K562 (cell line): ENCODE results near the gene LOXHD1. TPM values are rescaled to one million over a fixed set of nuclear protein-coding genes. Genes with fewer than 3 reads are reported as not detected.

Experiments used
- ATAC-seq: fragments of 200-7000 bp; cut with Tn5 transposase; 3 replicates; pipeline ENCODE4 v1.9.1; 2020; ENCODE audit warnings: moderate library complexity
- BruUV-seq: library from RNA; stranded (reverse); fragments of 400-500 nt; replicated peaks from 2 replicates; lab custom pipeline; 2021; lab: Mats Ljungman, UMichigan
- CTCF ChIA-PET: fragments of 300-600 bp; formaldehyde crosslinking; extraction: SDS; loops from one replicate; lab custom pipeline; 2021; ENCODE audit warnings: low intra/inter-chr PET ratio; lab: Yijun Ruan, JAX
- POLR2A ChIA-PET: fragments of 300-600, 350-650 bp; sonication (Branson Sonifier 250); formaldehyde crosslinking; extraction: SDS; loops from one replicate; lab custom pipeline; 2021; ENCODE audit warnings: antibody characterized with exemption, inconsistent platforms; lab: Yijun Ruan, JAX
- DNase-seq, 4 experiments: peaks; one replicate each; pipeline versions ENCODE4 v3.0.0 to v3.0.0-alpha.2; 2011 to 2018; ENCODE audit warnings: low spot score in 3 of 4, mixed read lengths in 3 of 4; ENCODE audit errors: extremely low read depth in 1 of 4
- FAIRE-seq: peaks from 2 replicates; lab custom pipeline; 2011; peaks lifted over from hg19 to GRCh38; lab: Jason Lieb, UNC
- H2AFZ ChIP-seq: 2 replicates; pipeline ENCODE4 v1.6.0; 2011; ENCODE audit warnings: low read depth, low read length, control low read depth, inconsistent platforms
- H3K27ac ChIP-seq: fragments of 200-600 bp; 3 replicates; pipeline ENCODE4 v1.8.0; 2011; ENCODE audit warnings: low read depth, mild to moderate bottlenecking, control low read depth, inconsistent platforms, low read length, moderate library complexity, mixed read lengths; ENCODE audit errors: extremely low read depth
- H3K27me3 ChIP-seq, 2 experiments: fragments of 300-600 bp in 1 of 2; 2 replicates in 1 of 2; 3 replicates in 1 of 2; pipeline versions ENCODE4 v1.6.0 to v1.8.0; 2011; ENCODE audit warnings: inconsistent platforms in 2 of 2, low read length in 2 of 2, mild to moderate bottlenecking in 1 of 2, mixed read lengths in 1 of 2, moderate library complexity in 1 of 2; ENCODE audit not compliant: control insufficient read depth in 2 of 2, insufficient read depth in 2 of 2
- H3K36me3 ChIP-seq: fragments of 300-600 bp; 3 replicates; pipeline ENCODE4 v1.8.0; 2011; ENCODE audit warnings: mild to moderate bottlenecking, low read length, inconsistent platforms; ENCODE audit not compliant: control insufficient read depth, insufficient read depth
- H3K4me1 ChIP-seq, 2 experiments: fragments of 200-600 bp in 1 of 2; replicated peaks in 1 of 2; 2 replicates in 1 of 2; 3 replicates in 1 of 2; pipeline versions ENCODE4 v1.5.1 to v1.8.0; 2011; ENCODE audit warnings: inconsistent platforms in 2 of 2, low read length in 2 of 2, mild to moderate bottlenecking in 1 of 2, mixed read lengths in 1 of 2, moderate library complexity in 1 of 2; ENCODE audit not compliant: control insufficient read depth in 2 of 2, insufficient read depth in 2 of 2
- H3K4me2 ChIP-seq: 2 replicates; pipeline ENCODE4 v1.6.1; 2011; ENCODE audit warnings: low read length, control low read depth, inconsistent platforms, mixed read lengths; ENCODE audit not compliant: insufficient read depth
- H3K4me3 ChIP-seq: fragments of 200-600 bp; sonication (generic), shearing (Covaris generic); 2 replicates; pipeline ENCODE4 v1.5.1; 2016; ENCODE audit warnings: control low read depth, inconsistent platforms
- H3K79me2 ChIP-seq: fragments of 200-600 bp; 3 replicates; pipeline ENCODE4 v1.8.0; 2011; ENCODE audit warnings: low read length, inconsistent platforms; ENCODE audit not compliant: control insufficient read depth, insufficient read depth
- H3K9ac ChIP-seq, 2 experiments: 2 replicates each; pipeline versions ENCODE4 v1.6.0 to v1.6.1; 2011; ENCODE audit warnings: low read depth in 2 of 2, low read length in 2 of 2, control low read depth in 1 of 2, inconsistent platforms in 1 of 2, mild to moderate bottlenecking in 1 of 2, mixed read lengths in 1 of 2; ENCODE audit not compliant: insufficient read depth in 1 of 2
- H3K9me1 ChIP-seq: one replicate; pipeline ENCODE4 v1.6.0; 2011; ENCODE audit warnings: inconsistent platforms, mild to moderate bottlenecking, low read length, moderate library complexity; ENCODE audit not compliant: control insufficient read depth, insufficient read depth
- H3K9me3 ChIP-seq: replicated peaks from 2 replicates; pipeline ENCODE4 v1.5.1; 2011; ENCODE audit warnings: low read depth, low read length, inconsistent platforms; ENCODE audit not compliant: control insufficient read depth, insufficient read depth
- H4K20me1 ChIP-seq: replicated peaks from 2 replicates; pipeline ENCODE4 v1.6.1; 2011; ENCODE audit warnings: low read length, inconsistent platforms, mixed read lengths; ENCODE audit not compliant: control insufficient read depth, insufficient read depth
- BDP1 ChIP-seq: IDR thresholded peaks from 3 replicates; pipeline ENCODE4 v1.6.1; 2011; ENCODE audit not compliant: insufficient read length, insufficient read depth
- CXXC5 ChIP-seq: fragments of 250-450 bp; sonication (Bioruptor Pico); IDR thresholded peaks from 2 replicates; pipeline ENCODE4 v1.8.0; 2022; ENCODE audit warnings: inconsistent platforms, mild to moderate bottlenecking, moderate library complexity
- DIDO1 ChIP-seq: fragments of 450-650 bp; IDR thresholded peaks from 2 replicates; pipeline ENCODE4 v1.6.1; 2016; ENCODE audit warnings: low read depth, missing biosample characterization, missing genetic modification characterization
- EP300 ChIP-seq: IDR thresholded peaks from 2 replicates; pipeline ENCODE4 v1.6.1; 2012; ENCODE audit warnings: low read length, improper control_type of control experiment
- FOXP1 ChIP-seq: sonication (generic); formaldehyde crosslinking; IDR thresholded peaks from 2 replicates; pipeline ENCODE4 v1.8.0; 2022; ENCODE audit warnings: mild to moderate bottlenecking, missing genetic modification reagents
- HCFC1 ChIP-seq: IDR thresholded peaks from 2 replicates; pipeline ENCODE4 v1.6.1; 2012; ENCODE audit warnings: low read depth, low read length, improper control_type of control experiment
- HNRNPL ChIP-seq: fragments of 200-400 bp; formaldehyde crosslinking; IDR thresholded peaks from 2 replicates; pipeline ENCODE4 v1.6.1; 2017; ENCODE audit warnings: low read depth, mild to moderate bottlenecking, low read length
- NR1H2 ChIP-seq: sonication (generic); formaldehyde crosslinking; IDR thresholded peaks from 2 replicates; pipeline ENCODE4 v1.4.0; 2020; ENCODE audit warnings: mild to moderate bottlenecking, missing genetic modification reagents
- PCBP1 ChIP-seq: fragments of 200-400 bp; formaldehyde crosslinking; IDR thresholded peaks from 2 replicates; pipeline ENCODE4 v1.6.1; 2018; ENCODE audit warnings: mild to moderate bottlenecking, low read depth, low read length; ENCODE audit not compliant: poor library complexity, severe bottlenecking
- POU5F1 ChIP-seq: fragments of 150-350 bp; IDR thresholded peaks from 2 replicates; pipeline ENCODE4 v1.6.1; 2014; ENCODE audit warnings: borderline replicate concordance, low read length, low read depth, mild to moderate bottlenecking; ENCODE audit not compliant: partially characterized antibody
- PPARD ChIP-seq: fragments of 250-450 bp; sonication (Bioruptor Pico); IDR thresholded peaks from 2 replicates; pipeline ENCODE4 v1.8.0; 2022; ENCODE audit warnings: inconsistent platforms, mild to moderate bottlenecking, moderate library complexity
- RBM25 ChIP-seq: fragments of 200-400 bp; formaldehyde crosslinking; IDR thresholded peaks from 2 replicates; pipeline ENCODE4 v1.6.1; 2018; ENCODE audit warnings: low read length, low read depth, moderate library complexity; ENCODE audit not compliant: severe bottlenecking
- SP2 ChIP-seq: IDR thresholded peaks from 2 replicates; pipeline ENCODE4 v1.6.1; 2011; ENCODE audit warnings: mild to moderate bottlenecking, low read depth, low read length, moderate library complexity; ENCODE audit not compliant: poor library complexity, severe bottlenecking; ENCODE audit errors: extremely low read depth
- SRSF1 ChIP-seq: fragments of 200-400 bp; formaldehyde crosslinking; IDR thresholded peaks from 2 replicates; pipeline ENCODE4 v1.6.1; 2017; ENCODE audit warnings: mild to moderate bottlenecking, low read depth, low read length, moderate library complexity
- ZNF212 ChIP-seq: fragments of 450-650 bp; formaldehyde crosslinking; IDR thresholded peaks from 2 replicates; pipeline ENCODE4 v1.4.0; 2020; ENCODE audit warnings: mild to moderate bottlenecking
- ZNF41 ChIP-seq: fragments of 250-450 bp; sonication (Bioruptor Pico); conservative IDR thresholded peaks from 2 replicates; pipeline ENCODE4 v1.4.0; 2020; ENCODE audit warnings: mild to moderate bottlenecking
- WGBS: fragments of 100-300 bp; shearing (Covaris generic); methylation state at CpG from one replicate; pipeline ENCODE4 v1.1.6; 2016; ENCODE audit warnings: low coverage, mixed read lengths; ENCODE audit not compliant: insufficient coverage; ENCODE audit errors: missing lambda C conversion rate; 5-methylcytosine and 5-hydroxymethylcytosine counted together
- in situ Hi-C: fragments of 300-500 bp; cut with MboI; formaldehyde crosslinking; loops from 4 replicates; pipeline ENCODE4 v1.15.0; 2018; ENCODE audit warnings: inconsistent platforms, mixed read lengths
- intact Hi-C: fragments of 100-400 bp; cut with micrococcal nuclease; formaldehyde crosslinking; loops from 2 replicates; pipeline ENCODE4 v1.14.2; 2022
- polyA plus RNA-seq, 8 experiments: library from polyadenylated mRNA; depleted of rRNA in 4 of 8; stranded (reverse) in 5 of 8; unstranded in 3 of 8; fragments of >200 nt; fragmentation: Nextera tagmentation in 2 of 8; fragmentation: Illumina TruSeq in 1 of 8; extraction: Ambion mirVana in 2 of 8; extraction: Trizol in 1 of 8; gene quantifications; 2 replicates each; pipeline versions ENCODE4 v1.2.1 to v1.2.3, GENCODE V29; 2011 to 2014; ENCODE audit warnings: inconsistent platforms in 1 of 8, missing spikeins in 1 of 8
- total RNA-seq, 7 experiments: library from RNA; depleted of rRNA in 6 of 7; stranded (reverse); fragments of >200 nt in 6 of 7; fragmentation: Illumina TruSeq in 2 of 7; extraction: Trizol in 2 of 7; gene quantifications; 2 replicates each; pipeline versions ENCODE4 v1.2.1 to v1.2.3, GENCODE V29; 2011 to 2021; ENCODE audit warnings: low replicate concordance in 1 of 7

LOXHD1 gene
- total and polyA plus RNA-seq, 9 of the 15 experiments (the other 6 are each of a cell fraction or from before 2014, with no cell fraction given) = not detected

GRCh38 chr18:46550609-46551008 lies 106.4 kb downstream of the LOXHD1 start:
- WGBS = 0% methylated on average over 1 of the region's 2 CpGs

GRCh38 chr18:46547520-46547919 lies 109.5 kb downstream of the LOXHD1 start:
- no peaks in the 10 kb centered on the region for H3K36me3 ChIP-seq
- no peak overlapping the region for H3K27ac ChIP-seq
- no peak overlapping the region for H3K4me2 ChIP-seq
- H3K9me3 ChIP-seq = no peaks in the 10 kb centered on the region
- WGBS = 0% methylated on average over 1 of the region's 1 CpG
- H4K20me1 ChIP-seq = no peaks in the 10 kb centered on the region
- H3K79me2 ChIP-seq = no peaks in the 10 kb centered on the region
- H3K4me1 ChIP-seq = no peaks in the 10 kb centered on the region
- no peaks in the 10 kb centered on the region for H3K27me3 ChIP-seq
- no peak overlapping the region for H3K9ac ChIP-seq
- ATAC-seq (no peak), FAIRE-seq (no peak), DNase-seq (no peak)
- CTCF ChIA-PET = no interaction called here
- no peak overlapping the region for H2AFZ ChIP-seq
- H3K9me1 ChIP-seq = no peaks in the 10 kb centered on the region
- in situ Hi-C loops (no loop called here), intact Hi-C loops (no loop called here)
- no TSS peak for BruUV-seq
- POLR2A ChIA-PET = no interaction called here
- TF ChIP-seq FOXP1 (CRISPR knock-in tag) (no peak), POU5F1 (no peak), PPARD (CRISPR knock-in tag) (no peak), SP2 (no peak), NR1H2 (no peak), PCBP1 (no peak), DIDO1 (tag) (no peak), ZNF212 (CRISPR knock-in tag) (no peak), EP300 (no peak), HCFC1 (no peak), HNRNPL (no peak), BDP1 (no peak), ZNF41 (CRISPR knock-in tag) (no peak)
- H3K4me3 ChIP-seq = no peak overlapping the region

More at GRCh38 chr18:46550609-46551008, 106.4 kb downstream of the LOXHD1 start:
- CTCF ChIA-PET = interaction anchor here (0.6 kb wide), 1 partner anchor 1412 kb away, joined by 3 read pairs; no protein-coding TSS in a partner anchor
- no peak overlapping the region for H3K9ac ChIP-seq
- in situ Hi-C loops = no loop called here
- H3K27ac ChIP-seq = no peak overlapping the region
- H3K9me3 ChIP-seq = no peaks in the 10 kb centered on the region
- H3K9me1 ChIP-seq = no peaks in the 10 kb centered on the region
- no peaks in the 10 kb centered on the region for H3K36me3 ChIP-seq
- H2AFZ ChIP-seq = no peak overlapping the region
- no peaks in the 10 kb centered on the region for H3K79me2 ChIP-seq
- DNase-seq (no peak), FAIRE-seq (no peak), ATAC-seq (no peak)
- no peak overlapping the region for H3K4me3 ChIP-seq
- H3K27me3 ChIP-seq = no peaks in the 10 kb centered on the region
- H3K4me2 ChIP-seq = no peak overlapping the region
- TF ChIP-seq RBM25 = peak; percentile 22
- no peak for TF ChIP-seq CXXC5 (CRISPR knock-in tag)
- TF ChIP-seq SRSF1 = no peak
- intact Hi-C loops = loop anchor here (10.0 kb wide), 1 partner anchor 74 kb away; no protein-coding TSS in a partner anchor
- no peaks in the 10 kb centered on the region for H4K20me1 ChIP-seq
- no TSS peak for BruUV-seq
- H3K4me1 ChIP-seq = no peaks in the 10 kb centered on the region
- POLR2A ChIA-PET = no interaction called here
